ENCODE results near the gene GCM1.

DNA sequence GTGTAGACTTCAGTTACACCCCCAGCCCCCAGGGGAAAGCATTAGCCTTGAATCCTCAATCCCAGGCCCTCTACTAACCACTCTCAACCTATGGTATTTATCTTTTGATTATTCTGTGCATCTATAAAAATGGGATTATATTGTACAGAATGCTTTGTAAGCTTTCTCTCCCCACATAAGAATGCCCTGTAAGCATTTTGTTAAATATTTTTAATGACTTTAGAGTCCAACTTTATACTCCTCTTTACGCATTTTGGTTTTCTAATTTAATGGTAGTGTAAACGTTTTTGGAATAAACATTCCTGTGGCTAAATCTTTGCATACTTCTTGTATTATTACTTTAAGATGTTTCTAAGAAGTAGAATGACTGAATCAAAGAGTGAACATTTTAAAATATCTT is 48.1 kb downstream of the GCM1 start:
- TF ChIP-seq, protein P1, sequence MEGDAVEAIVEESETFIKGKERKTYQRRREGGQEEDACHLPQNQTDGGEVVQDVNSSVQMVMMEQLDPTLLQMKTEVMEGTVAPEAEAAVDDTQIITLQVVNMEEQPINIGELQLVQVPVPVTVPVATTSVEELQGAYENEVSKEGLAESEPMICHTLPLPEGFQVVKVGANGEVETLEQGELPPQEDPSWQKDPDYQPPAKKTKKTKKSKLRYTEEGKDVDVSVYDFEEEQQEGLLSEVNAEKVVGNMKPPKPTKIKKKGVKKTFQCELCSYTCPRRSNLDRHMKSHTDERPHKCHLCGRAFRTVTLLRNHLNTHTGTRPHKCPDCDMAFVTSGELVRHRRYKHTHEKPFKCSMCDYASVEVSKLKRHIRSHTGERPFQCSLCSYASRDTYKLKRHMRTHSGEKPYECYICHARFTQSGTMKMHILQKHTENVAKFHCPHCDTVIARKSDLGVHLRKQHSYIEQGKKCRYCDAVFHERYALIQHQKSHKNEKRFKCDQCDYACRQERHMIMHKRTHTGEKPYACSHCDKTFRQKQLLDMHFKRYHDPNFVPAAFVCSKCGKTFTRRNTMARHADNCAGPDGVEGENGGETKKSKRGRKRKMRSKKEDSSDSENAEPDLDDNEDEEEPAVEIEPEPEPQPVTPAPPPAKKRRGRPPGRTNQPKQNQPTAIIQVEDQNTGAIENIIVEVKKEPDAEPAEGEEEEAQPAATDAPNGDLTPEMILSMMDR (IDR thresholded peaks at IDR 0.05), result no peak
- no peak for TF ChIP-seq POLR2A (IDR thresholded peaks at IDR 0.05)

Measured in Peyer's patch (tissue), 4 donors.